B cell (primary cell): ENCODE results near the gene RAB25.

ENCODE experiments used
- CTCF ChIP-seq: fragments of 200-600 bp; IDR thresholded peaks from one replicate; pipeline ENCODE4 v1.8.0; 2022; ENCODE audit warnings: antibody characterized with exemption, mild to moderate bottlenecking
- EZH2 ChIP-seq: IDR thresholded peaks from 2 replicates; pipeline ENCODE4 v1.6.1; 2012; ENCODE audit warnings: borderline replicate concordance, low read depth, mild to moderate bottlenecking, moderate library complexity, low read length; ENCODE audit not compliant: insufficient read depth, poor library complexity, severe bottlenecking

GRCh38 chr1:156021093-156021428, 39.9 kb upstream of the RAB25 start:
- TF ChIP-seq CTCF: no peak
- no peak for TF ChIP-seq EZH2
